Activated naive CD4-positive, alpha-beta T cell treated with anti-CD3 and anti-CD28 coated beads, Interleukin-2, amount 50 U/mL, for 16 hours (primary cell): ENCODE results near the gene STEAP1B.

Experiments
- DNase-seq: peaks from one replicate; pipeline ENCODE4 v3.0.0-alpha.2; 2020

STEAP1B gene

DNA sequence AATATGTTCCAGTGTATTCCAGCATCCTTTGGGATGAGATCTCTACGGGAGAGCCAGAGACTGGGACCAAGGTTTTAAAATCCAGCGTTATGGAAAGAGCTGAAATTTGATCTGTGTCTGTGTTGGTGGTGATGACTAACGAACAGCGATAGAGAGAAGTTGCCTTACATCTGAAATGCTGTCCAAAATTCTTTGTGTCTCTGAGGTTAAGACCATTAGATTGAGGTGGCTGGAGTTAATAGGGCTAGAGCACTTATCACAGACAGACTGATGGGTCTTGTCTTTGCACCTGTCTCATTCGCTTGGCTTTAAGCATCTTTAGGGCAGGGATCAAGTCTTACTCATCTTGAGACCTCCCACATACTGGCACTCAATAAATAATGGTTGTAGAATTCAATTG, 102.0 kb downstream of the STEAP1B start:
- no peak for DNase-seq

- DNase-seq, result no peak
Measured at GRCh38 chr7:22395222-22395621, 104.8 kb downstream of the STEAP1B start.

DNA sequence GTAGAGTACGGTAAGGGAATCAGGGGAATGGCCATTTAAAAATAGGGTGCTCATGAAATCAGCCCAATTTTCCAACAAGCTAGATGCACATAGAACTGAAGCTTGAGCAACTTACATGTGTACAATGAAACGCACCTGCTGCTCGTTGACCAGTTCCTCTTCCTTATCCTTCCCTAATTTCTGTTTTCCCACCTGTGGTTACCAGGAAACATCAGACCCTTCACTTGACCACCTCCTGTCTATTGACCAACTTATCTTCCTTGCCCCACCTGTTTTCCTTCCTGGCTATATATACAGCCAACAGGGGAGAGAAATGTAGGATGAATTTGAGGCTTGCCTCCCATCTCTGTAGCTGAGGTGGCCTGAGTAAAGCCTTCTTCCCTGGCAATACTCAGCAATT, 105.2 kb downstream of the STEAP1B start:
- no peak for DNase-seq

DNA sequence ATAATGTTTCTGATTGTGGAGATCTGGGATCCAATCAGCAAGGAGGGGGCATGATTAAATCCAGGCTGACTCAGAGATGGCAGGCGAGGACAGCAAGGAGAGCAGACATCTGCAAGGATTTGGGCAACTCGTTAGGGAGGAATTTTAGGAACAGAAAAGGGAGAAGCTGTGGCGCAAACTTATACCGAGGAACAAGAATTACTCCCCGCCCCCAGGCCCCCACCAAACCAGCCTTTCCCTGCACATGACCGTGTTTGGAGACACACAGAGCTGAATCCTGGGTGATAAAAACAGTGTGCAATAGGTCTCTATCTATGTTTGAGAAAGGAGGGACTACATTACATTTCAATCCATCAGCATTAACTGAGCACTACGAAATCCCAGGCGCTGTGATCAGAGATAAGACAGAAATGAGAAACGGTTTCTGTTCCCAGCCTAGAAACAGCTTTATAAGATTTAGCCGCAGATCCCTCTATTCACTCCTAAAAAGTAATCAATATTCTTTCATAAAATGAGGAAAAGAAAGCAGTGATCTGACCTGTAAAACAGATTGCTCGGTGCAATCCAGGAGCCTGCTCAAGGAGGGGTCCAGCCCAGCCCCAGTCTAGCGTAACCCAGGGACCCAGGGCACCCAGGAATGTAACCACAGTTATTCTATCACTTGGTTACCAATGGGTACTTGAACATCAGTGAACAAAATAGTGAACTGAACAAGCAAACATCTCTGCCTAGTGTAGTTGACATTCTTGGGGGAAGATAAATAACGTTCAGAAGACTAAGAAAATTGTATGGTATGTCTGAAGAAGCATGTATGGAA, 105.9 kb downstream of the STEAP1B start:
- DNase-seq, result no peak

GRCh38 chr7:22390516-22390915, 109.5 kb downstream of the STEAP1B start:
- DNase-seq, result no peak

DNA sequence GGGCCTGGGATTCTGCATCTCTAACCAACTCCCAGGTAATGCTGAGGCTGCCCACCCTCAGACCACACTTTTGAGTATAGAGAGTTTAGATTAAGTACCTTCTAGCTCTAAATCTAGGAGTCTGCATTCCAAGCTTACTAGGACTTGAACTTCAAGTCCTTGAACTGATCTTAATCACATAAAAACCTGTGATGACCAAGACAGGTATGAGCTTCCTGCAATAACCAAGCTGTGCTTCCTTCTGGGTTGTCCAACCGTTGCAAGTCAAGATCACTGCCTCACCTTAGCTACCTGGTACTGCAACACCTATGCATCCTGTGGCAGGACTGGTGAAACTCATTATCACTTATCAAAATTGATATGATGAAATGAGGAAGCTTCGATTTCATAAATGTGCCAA, 110.1 kb downstream of the STEAP1B start:
- DNase-seq, result no peak

GRCh38 chr7:22387583-22387982, 112.4 kb downstream of the STEAP1B start:
- DNase-seq, result no peak

- no peak for DNase-seq
Measured at GRCh38 chr7:22386865-22387264, 113.1 kb downstream of the STEAP1B start.

GRCh38 chr7:22386206-22386858, 113.7 kb downstream of the STEAP1B start:
- DNase-seq, result no peak

DNA sequence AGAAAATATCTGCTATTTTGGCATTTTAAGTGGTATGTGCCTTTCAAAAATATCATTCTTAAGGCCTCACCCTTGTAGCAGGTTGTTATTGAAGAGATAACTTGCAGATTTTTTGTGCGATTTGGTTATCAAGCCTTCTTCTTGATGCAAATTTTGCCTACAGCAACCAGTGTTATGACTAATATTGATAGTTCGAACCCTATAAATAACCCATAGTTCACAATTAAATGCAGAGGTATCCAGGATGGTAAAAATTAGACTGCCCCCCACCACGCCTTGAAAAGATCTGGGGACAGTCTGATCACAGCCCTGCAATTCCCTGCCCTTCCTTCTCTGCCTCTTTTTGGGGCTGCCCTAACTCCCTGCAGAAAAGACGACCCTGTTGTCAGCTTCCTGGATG, 114.7 kb downstream of the STEAP1B start:
- no peak for DNase-seq

- no peak for DNase-seq
Measured at GRCh38 chr7:22380333-22380732, 119.7 kb downstream of the STEAP1B start.

- no peak for DNase-seq
Measured at GRCh38 chr7:22378199-22378980, 121.6 kb downstream of the STEAP1B start.

DNA sequence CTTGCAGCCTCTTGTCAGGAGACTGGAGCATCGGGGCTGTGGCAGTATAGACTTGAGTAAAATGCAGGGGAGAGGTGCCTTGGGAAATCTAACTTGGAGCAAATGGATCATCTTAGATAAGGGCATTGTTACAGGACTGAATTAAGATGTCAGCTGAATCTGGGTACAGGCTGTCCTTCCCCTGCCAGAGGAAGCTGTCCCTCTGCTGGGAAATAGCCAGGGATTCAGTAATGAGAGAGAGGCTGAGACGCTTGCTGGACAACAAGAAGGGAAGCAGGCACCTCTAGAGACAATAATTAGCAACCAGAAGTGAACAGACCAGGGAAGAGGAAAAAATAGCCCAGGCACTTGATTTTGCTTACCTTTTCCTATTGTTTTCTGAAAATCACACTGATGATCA, 122.3 kb downstream of the STEAP1B start:
- DNase-seq, result no peak

DNA sequence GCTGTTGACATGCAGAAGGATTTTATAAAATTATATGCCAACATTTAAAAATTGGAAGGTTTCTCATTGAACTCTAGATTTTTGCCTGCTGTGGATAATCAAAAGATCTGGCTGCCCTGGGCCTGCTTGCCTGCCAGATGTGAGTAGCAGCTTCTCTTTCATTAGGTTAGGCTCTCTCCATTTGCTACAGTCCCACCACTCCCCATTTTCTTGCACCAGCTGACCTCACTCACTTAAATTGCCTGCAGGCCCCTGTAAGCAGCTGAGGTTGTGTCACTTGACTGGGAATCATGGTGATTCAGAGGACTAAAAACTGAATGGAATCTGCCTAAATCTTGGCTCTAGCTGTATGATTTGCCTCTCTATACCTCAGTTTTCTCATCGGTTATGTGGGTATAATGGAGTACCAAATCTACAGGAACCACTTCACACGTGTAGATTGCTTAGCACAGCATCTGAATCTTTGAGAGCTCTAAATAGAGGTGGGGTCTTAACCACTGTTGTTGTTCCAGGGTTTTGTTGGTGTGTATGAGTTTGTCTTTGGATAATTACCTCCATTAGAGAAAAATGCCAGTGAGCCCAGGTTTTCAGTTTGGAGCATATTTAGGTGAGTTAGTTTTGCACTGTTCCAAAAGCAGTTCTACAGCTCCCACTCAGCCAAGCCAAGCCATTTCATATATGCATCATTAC, 124.5 kb downstream of the STEAP1B start:
- DNase-seq, result no peak

DNA sequence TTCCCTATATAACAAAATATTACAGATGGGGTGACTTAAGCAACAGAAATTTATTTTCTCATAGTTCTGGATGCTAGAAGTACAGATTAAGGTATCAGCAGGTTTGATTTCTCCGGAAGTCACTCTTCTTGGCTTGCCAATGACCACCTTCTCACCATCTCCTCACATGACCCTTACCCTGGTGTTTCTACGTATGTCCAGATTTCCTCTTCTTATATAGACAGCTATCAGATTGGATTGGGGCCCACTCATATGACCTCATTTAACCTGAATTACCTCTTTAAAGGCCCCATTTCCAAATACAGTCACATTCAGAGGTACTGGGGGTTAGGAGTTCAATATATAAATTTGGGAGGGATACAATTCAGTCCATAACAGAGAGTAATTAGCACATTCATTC, 126.1 kb downstream of the STEAP1B start:
- DNase-seq, result no peak

- no peak for DNase-seq
Measured at GRCh38 chr7:22373388-22373787, 126.6 kb downstream of the STEAP1B start.

DNA sequence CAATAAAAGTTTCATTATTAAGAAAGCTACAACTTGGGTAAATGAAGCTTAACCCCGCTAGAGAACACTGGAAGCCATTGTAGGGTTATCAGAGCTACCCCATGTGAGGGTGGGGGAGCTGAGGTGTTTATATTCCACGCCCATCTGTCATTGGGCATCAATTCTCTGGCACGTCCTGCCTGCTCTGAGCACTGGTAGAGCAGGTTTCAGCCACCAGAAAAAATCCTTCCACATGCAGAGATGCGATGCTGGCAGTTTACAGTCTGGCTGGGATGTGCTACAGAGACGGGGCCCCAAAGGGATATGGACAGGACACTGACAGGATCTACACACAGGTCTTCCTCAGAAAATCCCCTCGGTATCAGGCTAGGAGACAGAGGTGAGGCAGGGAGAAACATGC, 127.1 kb downstream of the STEAP1B start:
- DNase-seq, result no peak

- DNase-seq, result no peak
Measured at GRCh38 chr7:22371878-22372277, 128.1 kb downstream of the STEAP1B start.
